Fibroblast of mammary gland (primary cell): Measurements from ENCODE around the gene PPP2R2D.

Experiments used
- DNase-seq: peaks from one replicate; pipeline ENCODE4 v3.0.0-alpha.2; 2010; ENCODE audit warnings: low read depth
- H3K4me3 ChIP-seq: 2 replicates; pipeline ENCODE4 v1.5.1; 2011; ENCODE audit warnings: low read depth, mild to moderate bottlenecking, low read length, moderate library complexity; ENCODE audit not compliant: control insufficient read depth
- TF ChIP-seq, protein P1 (sequence below): conservative IDR thresholded peaks from 2 replicates; pipeline ENCODE4 v1.5.1; 2011; ENCODE audit warnings: low read depth, low read length, inconsistent platforms; ENCODE audit not compliant: control insufficient read depth, insufficient read depth

PPP2R2D gene

DNA sequence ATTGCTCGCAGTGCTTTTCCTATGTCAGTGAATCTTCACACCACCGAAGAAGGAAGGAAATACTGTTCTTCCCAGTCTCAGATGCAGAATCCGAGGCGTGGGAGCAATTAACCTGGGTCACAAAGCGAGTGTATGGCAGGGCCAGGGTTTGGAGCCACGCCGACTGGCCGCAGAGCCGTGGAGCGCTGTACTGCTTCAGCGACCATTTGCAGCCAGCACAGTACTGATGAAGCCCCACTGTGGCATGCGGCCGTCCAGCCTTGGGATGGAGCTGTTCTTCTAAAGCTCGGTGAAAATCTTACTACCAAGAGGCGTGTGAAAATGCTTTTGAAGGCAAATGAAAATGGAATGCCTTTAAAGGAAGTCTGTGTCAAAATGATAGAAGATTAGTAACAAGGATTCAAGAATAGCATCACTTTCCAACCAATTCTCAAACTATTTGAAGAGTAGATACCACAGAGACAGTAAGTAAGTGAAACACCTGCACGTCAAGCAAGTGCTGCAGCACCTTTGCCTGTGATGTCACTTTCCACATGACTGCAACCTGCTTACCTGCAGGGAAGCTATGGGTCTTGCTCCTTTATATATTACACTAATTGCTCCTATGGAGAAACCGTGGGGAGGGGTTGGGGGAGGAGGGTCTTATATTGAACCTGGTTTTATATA is 4.9 kb downstream of the PPP2R2D start:
- TF ChIP-seq, protein P1, sequence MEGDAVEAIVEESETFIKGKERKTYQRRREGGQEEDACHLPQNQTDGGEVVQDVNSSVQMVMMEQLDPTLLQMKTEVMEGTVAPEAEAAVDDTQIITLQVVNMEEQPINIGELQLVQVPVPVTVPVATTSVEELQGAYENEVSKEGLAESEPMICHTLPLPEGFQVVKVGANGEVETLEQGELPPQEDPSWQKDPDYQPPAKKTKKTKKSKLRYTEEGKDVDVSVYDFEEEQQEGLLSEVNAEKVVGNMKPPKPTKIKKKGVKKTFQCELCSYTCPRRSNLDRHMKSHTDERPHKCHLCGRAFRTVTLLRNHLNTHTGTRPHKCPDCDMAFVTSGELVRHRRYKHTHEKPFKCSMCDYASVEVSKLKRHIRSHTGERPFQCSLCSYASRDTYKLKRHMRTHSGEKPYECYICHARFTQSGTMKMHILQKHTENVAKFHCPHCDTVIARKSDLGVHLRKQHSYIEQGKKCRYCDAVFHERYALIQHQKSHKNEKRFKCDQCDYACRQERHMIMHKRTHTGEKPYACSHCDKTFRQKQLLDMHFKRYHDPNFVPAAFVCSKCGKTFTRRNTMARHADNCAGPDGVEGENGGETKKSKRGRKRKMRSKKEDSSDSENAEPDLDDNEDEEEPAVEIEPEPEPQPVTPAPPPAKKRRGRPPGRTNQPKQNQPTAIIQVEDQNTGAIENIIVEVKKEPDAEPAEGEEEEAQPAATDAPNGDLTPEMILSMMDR, result no peak
- no peak for DNase-seq
- H3K4me3 ChIP-seq, result no peak overlapping the region

DNA sequence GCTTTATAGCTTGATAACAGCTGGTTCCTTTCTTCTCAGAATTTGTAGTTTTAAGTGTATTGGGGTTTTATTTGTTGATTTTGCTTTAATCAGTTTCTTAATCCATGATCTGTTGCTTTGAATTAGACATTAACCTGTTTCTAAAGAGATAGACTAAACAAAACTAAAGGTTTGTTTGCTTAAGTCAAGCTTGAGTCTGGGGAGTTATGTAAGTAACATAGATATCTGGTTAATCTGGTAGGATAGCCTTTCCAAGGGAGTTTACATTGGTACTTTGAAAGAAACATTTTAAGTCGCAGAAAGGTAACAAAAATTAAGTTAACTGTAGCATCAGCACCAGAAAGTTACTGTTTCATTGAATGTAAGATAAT is 5.4 kb downstream of the PPP2R2D start:
- no peak for DNase-seq
- H3K4me3 ChIP-seq, result no peak overlapping the region
- TF ChIP-seq, protein P1, result no peak

DNA sequence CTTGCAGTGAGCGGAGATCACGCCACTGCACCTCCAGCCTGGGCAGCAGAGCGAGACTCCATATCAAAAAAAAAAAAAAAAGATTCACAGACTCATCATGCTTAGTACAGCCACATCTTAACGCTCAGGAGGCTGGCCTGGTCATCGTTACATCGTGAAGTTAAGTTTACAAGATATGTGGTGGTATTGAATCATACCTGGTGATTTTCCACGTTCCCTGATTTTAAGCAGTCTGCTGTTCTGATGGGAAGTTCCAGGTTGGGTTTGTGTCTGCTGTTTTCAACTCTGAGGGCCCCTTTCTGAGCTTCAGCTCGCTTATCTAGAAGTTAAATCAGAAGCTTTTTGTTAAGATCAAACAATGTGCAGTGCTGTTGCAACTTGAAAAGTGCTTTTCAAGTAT is 6.9 kb downstream of the PPP2R2D start:
- H3K4me3 ChIP-seq, result no peak overlapping the region
- DNase-seq, result no peak
- TF ChIP-seq, protein P1, result no peak

DNA sequence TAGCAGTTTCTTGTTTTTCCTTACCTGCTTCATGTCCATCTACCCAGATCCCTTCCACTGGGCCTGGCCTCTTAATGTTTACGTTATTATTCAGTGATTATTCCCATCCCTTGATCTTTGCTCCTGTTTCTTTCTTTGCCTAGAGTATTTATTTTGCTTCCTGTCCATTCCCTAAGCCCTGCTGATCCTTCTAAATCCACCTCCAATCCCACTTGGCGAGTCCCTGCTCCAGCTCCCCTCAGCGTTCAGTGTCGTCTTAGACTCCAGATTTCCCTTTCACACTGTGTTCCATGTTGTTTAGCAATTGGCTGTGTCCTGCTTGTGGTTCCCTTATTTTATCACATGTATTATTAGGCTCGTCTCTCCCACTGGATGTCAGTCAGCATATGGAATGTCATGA is 7.3 kb downstream of the PPP2R2D start:
- no peak for DNase-seq
- TF ChIP-seq, protein P1, result no peak
- H3K4me3 ChIP-seq, result no peak overlapping the region

DNA sequence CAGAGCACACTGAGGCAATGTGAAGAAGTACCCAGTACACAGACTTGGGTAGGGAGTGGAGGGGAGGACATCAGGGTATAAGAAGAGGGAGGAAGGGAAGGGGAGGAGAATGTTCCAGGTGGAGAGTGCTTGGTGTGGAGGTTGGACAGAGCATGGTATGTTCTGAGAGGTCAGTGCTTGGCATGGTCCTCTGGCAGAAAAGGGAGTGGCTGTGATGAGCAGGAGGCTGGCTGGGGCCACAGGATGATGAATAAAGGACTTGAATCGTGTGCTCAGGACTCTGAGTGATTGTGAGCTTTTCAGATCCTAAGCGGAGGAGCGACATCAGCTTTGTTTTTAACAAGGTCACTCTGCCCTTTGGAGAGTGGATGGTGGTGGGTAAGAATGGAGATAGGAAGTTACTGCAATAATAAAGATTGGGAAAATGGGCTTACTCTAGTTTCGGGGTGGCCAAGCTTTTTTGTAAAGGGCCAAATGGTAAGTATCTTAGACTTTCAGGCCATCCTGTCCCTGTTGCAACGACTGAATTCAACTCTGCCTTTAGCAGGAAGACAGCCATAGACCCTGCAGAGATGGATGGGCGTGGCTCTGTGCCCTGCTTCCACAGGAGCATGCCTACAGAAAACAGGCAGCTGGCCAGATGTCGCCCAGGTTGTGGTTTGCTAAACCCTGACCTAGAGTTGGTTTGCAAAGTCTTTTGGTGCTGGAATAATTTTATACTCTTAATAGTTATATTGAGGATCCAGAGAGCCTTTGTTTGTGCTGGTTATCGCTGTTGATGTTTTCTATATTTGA is 8.4 kb downstream of the PPP2R2D start:
- TF ChIP-seq, protein P1, result no peak
- H3K4me3 ChIP-seq, result no peak overlapping the region
- no peak for DNase-seq

DNA sequence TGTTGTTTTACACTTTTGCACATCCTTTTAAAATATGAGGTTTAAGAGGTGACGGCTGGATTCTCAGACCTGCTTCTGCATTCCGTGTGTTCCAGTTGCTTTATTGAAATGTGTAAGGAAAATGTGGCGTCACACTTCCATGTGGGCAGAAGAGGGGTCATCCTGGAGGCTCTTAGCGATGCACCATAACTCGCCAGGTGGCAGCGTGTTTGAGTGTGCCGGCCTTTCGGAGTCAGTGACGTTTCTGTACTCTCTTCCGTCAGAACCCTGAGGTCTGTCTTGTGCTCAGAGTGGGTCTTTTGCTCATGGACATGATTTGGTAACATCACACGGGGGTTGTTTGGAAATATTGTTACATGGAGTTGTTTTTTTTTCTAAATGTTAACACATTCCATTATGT is 9.1 kb downstream of the PPP2R2D start:
- DNase-seq, result no peak
- no peak overlapping the region for H3K4me3 ChIP-seq
- TF ChIP-seq, protein P1, result no peak
